HL-60 (cell line): Measurements from ENCODE around the gene PLAA.
A peak's percentile ranks its signal among the peaks of the same experiment; 100 is the strongest.

Experiments
- DNase-seq, 2 experiments: peaks; one replicate each; pipeline ENCODE4 v3.0.0-alpha.2; 2010 to 2020; ENCODE audit warnings: low read depth in 1 of 2, low spot score in 1 of 2
- H3K27ac ChIP-seq: fragments of 250-450 bp; sonication (Bioruptor Pico); replicated peaks from 2 replicates; pipeline ENCODE4 v1.5.1; 2020; ENCODE audit warnings: mild to moderate bottlenecking, moderate library complexity
- H3K27me3 ChIP-seq: fragments of 250-450 bp; sonication (Bioruptor Pico); 2 replicates; pipeline ENCODE4 v1.5.1; 2021; ENCODE audit warnings: mild to moderate bottlenecking, moderate library complexity; ENCODE audit not compliant: insufficient read depth, poor library complexity, severe bottlenecking
- H3K4me3 ChIP-seq: replicated peaks from 2 replicates; pipeline ENCODE4 v1.5.1; 2011; ENCODE audit warnings: mild to moderate bottlenecking, control low read depth, low read length; ENCODE audit not compliant: insufficient read depth
- CTCF ChIP-seq: IDR thresholded peaks from one replicate; pipeline ENCODE4 v1.5.1; 2011; ENCODE audit warnings: low read length, control low read depth, inconsistent platforms; ENCODE audit not compliant: insufficient read depth
- GABPA ChIP-seq: IDR thresholded peaks from 2 replicates; pipeline ENCODE4 v1.6.1; 2012; ENCODE audit warnings: low read depth
- POLR2AphosphoS5 ChIP-seq: IDR thresholded peaks from 2 replicates; pipeline ENCODE4 v1.6.1; 2012; ENCODE audit warnings: low read depth
- SPI1 ChIP-seq: IDR thresholded peaks from 2 replicates; pipeline ENCODE4 v1.6.1; 2012; ENCODE audit warnings: low read depth, mild to moderate bottlenecking, borderline replicate concordance
- TF ChIP-seq, protein P1 (sequence below): IDR thresholded peaks from 2 replicates; pipeline ENCODE4 v1.6.1; 2012; ENCODE audit warnings: low read depth; ENCODE audit not compliant: insufficient replicate concordance

The PLAA gene

GRCh38 chr9:26904070-26904469 is 43.0 kb downstream of the PLAA start:
- no peaks in the 10 kb centered on the region for H3K27me3 ChIP-seq
- H3K4me3 ChIP-seq = no peak overlapping the region
- no peak overlapping the region for H3K27ac ChIP-seq
- DNase-seq = no peak
- TF ChIP-seq POLR2AphosphoS5 (no peak), CTCF (no peak), SPI1 (no peak)

- Histone ChIP-seq H3K27ac (peak overlapping the region; percentile 95), H3K27me3 (no peaks in the 10 kb centered on the region), H3K4me3 (peak overlapping the region; percentile 75)
- TF ChIP-seq, protein P1, sequence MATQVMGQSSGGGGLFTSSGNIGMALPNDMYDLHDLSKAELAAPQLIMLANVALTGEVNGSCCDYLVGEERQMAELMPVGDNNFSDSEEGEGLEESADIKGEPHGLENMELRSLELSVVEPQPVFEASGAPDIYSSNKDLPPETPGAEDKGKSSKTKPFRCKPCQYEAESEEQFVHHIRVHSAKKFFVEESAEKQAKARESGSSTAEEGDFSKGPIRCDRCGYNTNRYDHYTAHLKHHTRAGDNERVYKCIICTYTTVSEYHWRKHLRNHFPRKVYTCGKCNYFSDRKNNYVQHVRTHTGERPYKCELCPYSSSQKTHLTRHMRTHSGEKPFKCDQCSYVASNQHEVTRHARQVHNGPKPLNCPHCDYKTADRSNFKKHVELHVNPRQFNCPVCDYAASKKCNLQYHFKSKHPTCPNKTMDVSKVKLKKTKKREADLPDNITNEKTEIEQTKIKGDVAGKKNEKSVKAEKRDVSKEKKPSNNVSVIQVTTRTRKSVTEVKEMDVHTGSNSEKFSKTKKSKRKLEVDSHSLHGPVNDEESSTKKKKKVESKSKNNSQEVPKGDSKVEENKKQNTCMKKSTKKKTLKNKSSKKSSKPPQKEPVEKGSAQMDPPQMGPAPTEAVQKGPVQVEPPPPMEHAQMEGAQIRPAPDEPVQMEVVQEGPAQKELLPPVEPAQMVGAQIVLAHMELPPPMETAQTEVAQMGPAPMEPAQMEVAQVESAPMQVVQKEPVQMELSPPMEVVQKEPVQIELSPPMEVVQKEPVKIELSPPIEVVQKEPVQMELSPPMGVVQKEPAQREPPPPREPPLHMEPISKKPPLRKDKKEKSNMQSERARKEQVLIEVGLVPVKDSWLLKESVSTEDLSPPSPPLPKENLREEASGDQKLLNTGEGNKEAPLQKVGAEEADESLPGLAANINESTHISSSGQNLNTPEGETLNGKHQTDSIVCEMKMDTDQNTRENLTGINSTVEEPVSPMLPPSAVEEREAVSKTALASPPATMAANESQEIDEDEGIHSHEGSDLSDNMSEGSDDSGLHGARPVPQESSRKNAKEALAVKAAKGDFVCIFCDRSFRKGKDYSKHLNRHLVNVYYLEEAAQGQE = no peak
- TF ChIP-seq CTCF (no peak), SPI1 (no peak), GABPA (no peak), POLR2AphosphoS5 (no peak)
- no peak for DNase-seq
These were observed 53.9 kb downstream of the PLAA start for GRCh38 chr9:26893030-26893676.

- Histone ChIP-seq H3K27ac (peak within 1 kb of the TSS; percentile 95), H3K27me3 (no peaks in the 10 kb centered on the region), H3K4me3 (peak within 1 kb of the TSS; percentile 75)
- TF ChIP-seq, protein P1 = peak; percentile 40
- TF ChIP-seq CTCF (no peak), GABPA (peak; percentile 84), POLR2AphosphoS5 (peak; percentile 76)
- peak; percentile 49 to 87 for DNase-seq
These were observed 54.6 kb downstream of the PLAA start, which contains the start of gene CAAP1 for GRCh38 chr9:26892251-26893029. Gene CAAP1 (minus strand): TSS chr9:26892802. CDS start chr9:26892715, 87 bp downstream.
